Smooth muscle cell (in vitro differentiated cells): ENCODE results near the gene CTRB1. TPM values are rescaled to one million over a fixed set of nuclear protein-coding genes. Genes with fewer than 3 reads are reported as not detected.

Source experiments
- DNase-seq: peaks from one replicate; lab custom pipeline; 2025; ENCODE audit not compliant: unreplicated experiment; lab: John Stamatoyannopoulos, UW
- H2AFZ ChIP-seq: fragments of 200-600 bp; sonication (generic); 2 replicates; pipeline ENCODE4 v1.6.0; 2016; ENCODE audit warnings: antibody characterized with exemption, low read depth, mild to moderate bottlenecking
- H3F3A ChIP-seq: fragments of 200-600 bp; sonication (generic); 2 replicates; pipeline ENCODE4 v1.6.0; 2017; ENCODE audit warnings: antibody characterized with exemption, low read depth
- H3K27ac ChIP-seq: fragments of 200-600 bp; sonication (generic); 2 replicates; pipeline ENCODE4 v1.5.1; 2016; ENCODE audit warnings: low read depth, mild to moderate bottlenecking
- H3K27me3 ChIP-seq: fragments of 200-600 bp; sonication (generic); 2 replicates; pipeline ENCODE4 v1.6.1; 2016; ENCODE audit warnings: low read depth, mild to moderate bottlenecking
- H3K36me3 ChIP-seq: fragments of 200-600 bp; sonication (generic); 2 replicates; pipeline ENCODE4 v1.5.1; 2016; ENCODE audit warnings: low read depth
- H3K4me1 ChIP-seq: fragments of 200-600 bp; sonication (generic); 2 replicates; pipeline ENCODE4 v1.5.1; 2016; ENCODE audit warnings: low read depth
- H3K4me2 ChIP-seq: fragments of 200-600 bp; sonication (generic); 2 replicates; pipeline ENCODE4 v1.6.0; 2016; ENCODE audit warnings: mild to moderate bottlenecking
- H3K4me3 ChIP-seq: fragments of 200-600 bp; sonication (generic); 2 replicates; pipeline ENCODE4 v1.5.1; 2016; ENCODE audit warnings: mild to moderate bottlenecking
- H3K79me2 ChIP-seq: fragments of 200-600 bp; sonication (generic); 2 replicates; pipeline ENCODE4 v1.6.0; 2016; ENCODE audit warnings: low read depth, mild to moderate bottlenecking
- H3K9ac ChIP-seq: fragments of 200-600 bp; sonication (generic); 2 replicates; pipeline ENCODE4 v1.6.0; 2016; ENCODE audit warnings: low read depth
- H3K9me3 ChIP-seq: fragments of 200-600 bp; sonication (generic); replicated peaks from 2 replicates; pipeline ENCODE4 v1.5.1; 2016; ENCODE audit warnings: low read depth
- H4K20me1 ChIP-seq: fragments of 200-600 bp; sonication (generic); 2 replicates; pipeline ENCODE4 v1.6.0; 2016; ENCODE audit warnings: low read depth
- CTCF ChIP-seq: fragments of 200-600 bp; sonication (generic); IDR thresholded peaks from 2 replicates; pipeline ENCODE4 v1.5.1; 2017; ENCODE audit warnings: borderline replicate concordance, mild to moderate bottlenecking, antibody characterized with exemption; ENCODE audit not compliant: insufficient read depth, poor library complexity, severe bottlenecking
- WGBS: methylation state at CpG from one replicate; pipeline ENCODE4 v1.1.7; 2016; ENCODE audit warnings: low lambda C conversion rate; 5-methylcytosine and 5-hydroxymethylcytosine counted together
- polyA plus RNA-seq: library from polyadenylated mRNA; unstranded; fragments of >200 nt; fragmentation: Nextera tagmentation; extraction: Ambion mirVana; gene quantifications from 2 replicates; pipeline ENCODE4 v1.2.1, GENCODE V29; 2016
- total RNA-seq: library from RNA; depleted of rRNA; stranded (reverse); fragments of >200 nt; gene quantifications from 2 replicates; pipeline ENCODE4 v1.2.3, GENCODE V29; 2014

The CTRB1 gene
- total and polyA plus RNA-seq, 2 experiments from 2014 or later: 1.9 TPM; not detected in 1

- H3K9me3 ChIP-seq: peaks cover 6% of the 10 kb centered on the region
- H3K4me3 ChIP-seq: no peak overlapping the region
Observed at GRCh38 chr16:75176926-75177325, 41.9 kb upstream of the CTRB1 start.

GRCh38 chr16:75179208-75179607 is 39.6 kb upstream of the CTRB1 start:
- Histone ChIP-seq H3K79me2 (no peaks in the 10 kb centered on the region), H3F3A (no peaks in the 10 kb centered on the region), H3K9ac (no peak overlapping the region), H3K27me3 (no peaks in the 10 kb centered on the region), H3K27ac (no peak overlapping the region), H3K4me1 (no peaks in the 10 kb centered on the region), H3K4me2 (no peak overlapping the region), H3K36me3 (no peaks in the 10 kb centered on the region), H2AFZ (no peak overlapping the region), H3K9me3 (peaks cover 5% of the 10 kb centered on the region), H3K4me3 (no peak overlapping the region), H4K20me1 (no peaks in the 10 kb centered on the region)
- no peak for TF ChIP-seq CTCF
- WGBS: 94% methylated on average over 6 of the region's 6 CpGs
- DNase-seq: no peak

More at GRCh38 chr16:75176926-75177325, 41.9 kb upstream of the CTRB1 start:
- Histone ChIP-seq H3K27me3 (no peaks in the 10 kb centered on the region), H4K20me1 (no peaks in the 10 kb centered on the region), H3K9ac (no peak overlapping the region), H3K27ac (no peak overlapping the region), H2AFZ (no peak overlapping the region), H3K4me1 (no peaks in the 10 kb centered on the region), H3K79me2 (no peaks in the 10 kb centered on the region), H3K4me2 (no peak overlapping the region), H3K36me3 (peaks cover 5% of the 10 kb centered on the region), H3F3A (no peaks in the 10 kb centered on the region)
- WGBS: 92% methylated on average over 2 of the region's 2 CpGs
- DNase-seq: no peak
- no peak for TF ChIP-seq CTCF

GRCh38 chr16:75181630-75182029 is 37.2 kb upstream of the CTRB1 start:
- no peak for TF ChIP-seq CTCF
- no peak for DNase-seq
- no peak overlapping the region for H3K4me3 ChIP-seq
- WGBS: 66% methylated on average over 3 of the region's 3 CpGs
- no peak overlapping the region for H3K27ac ChIP-seq
- H3K4me2 ChIP-seq: no peak overlapping the region
- peaks cover 3% of the 10 kb centered on the region for H3K9me3 ChIP-seq
- no peaks in the 10 kb centered on the region for H3K27me3 ChIP-seq
- no peak overlapping the region for H3K9ac ChIP-seq
- no peaks in the 10 kb centered on the region for H3K36me3 ChIP-seq
- no peaks in the 10 kb centered on the region for H4K20me1 ChIP-seq
- no peaks in the 10 kb centered on the region for H3F3A ChIP-seq
- H2AFZ ChIP-seq: no peak overlapping the region
- no peaks in the 10 kb centered on the region for H3K4me1 ChIP-seq
- H3K79me2 ChIP-seq: no peaks in the 10 kb centered on the region

- H3K4me1 ChIP-seq: no peaks in the 10 kb centered on the region
- H3K27ac ChIP-seq: no peak overlapping the region
- no peak overlapping the region for H3K4me3 ChIP-seq
- no peak for TF ChIP-seq CTCF
- no peak overlapping the region for H2AFZ ChIP-seq
- peaks cover 5% of the 10 kb centered on the region for H3K27me3 ChIP-seq
- H3K79me2 ChIP-seq: no peaks in the 10 kb centered on the region
- no peaks in the 10 kb centered on the region for H3K9me3 ChIP-seq
- H3F3A ChIP-seq: no peaks in the 10 kb centered on the region
- H3K4me2 ChIP-seq: no peak overlapping the region
- no peaks in the 10 kb centered on the region for H4K20me1 ChIP-seq
- DNase-seq: no peak
- no peaks in the 10 kb centered on the region for H3K36me3 ChIP-seq
- WGBS: 86% methylated on average over 14 of the region's 14 CpGs
- no peak overlapping the region for H3K9ac ChIP-seq
Observed at GRCh38 chr16:75188832-75189477, 29.8 kb upstream of the CTRB1 start.
